HepG2 (cell line): ENCODE data around the gene ALOX5AP. TPM values are rescaled to one million over a fixed set of nuclear protein-coding genes. Genes with fewer than 3 reads are reported as not detected.

Experiments
- ATAC-seq: fragments of 200-7000 bp; cut with Tn5 transposase; 3 replicates; pipeline ENCODE4 v1.9.1; 2020; ENCODE audit warnings: mild to moderate bottlenecking, moderate library complexity
- BruUV-seq: library from RNA; stranded (reverse); fragments of 400-500 nt; replicated peaks from 2 replicates; lab custom pipeline; 2021; lab: Mats Ljungman, UMichigan
- CTCF ChIA-PET: fragments of 300-600 bp; formaldehyde crosslinking; extraction: SDS; loops from one replicate; lab custom pipeline; 2021; ENCODE audit warnings: low total read pairs, inconsistent platforms, low intra/inter-chr PET ratio; lab: Yijun Ruan, JAX
- POLR2A ChIA-PET: fragments of 350-600 bp; sonication (Branson Sonifier 250); formaldehyde crosslinking; loops from one replicate; lab custom pipeline; 2020; ENCODE audit warnings: antibody characterized with exemption, inconsistent platforms; lab: Yijun Ruan, JAX
- DNase-seq: peaks from one replicate; pipeline ENCODE4 v3.0.0-alpha.2; 2015; ENCODE audit warnings: low spot score
- FAIRE-seq: peaks from 3 replicates; lab custom pipeline; 2011; peaks lifted over from hg19 to GRCh38; lab: Jason Lieb, UNC
- H2AFZ ChIP-seq: one replicate; pipeline ENCODE4 v1.6.1; 2011; ENCODE audit warnings: low read length, inconsistent platforms
- H3K27ac ChIP-seq: fragments of 300-600 bp; 3 replicates; pipeline ENCODE4 v1.8.0; 2011; ENCODE audit warnings: mixed run types, mild to moderate bottlenecking, mixed read lengths, low read length, inconsistent platforms; ENCODE audit not compliant: insufficient read depth; ENCODE audit errors: extremely low read length
- H3K27me3 ChIP-seq, 2 experiments: fragments of 200-600 bp in 1 of 2; 2 replicates in 1 of 2; 3 replicates in 1 of 2; pipeline versions ENCODE4 v1.6.0 to v1.8.0; 2011; ENCODE audit warnings: low read length in 2 of 2, mild to moderate bottlenecking in 2 of 2, moderate library complexity in 2 of 2, inconsistent platforms in 1 of 2; ENCODE audit not compliant: insufficient read depth in 2 of 2, control insufficient read depth in 1 of 2
- H3K36me3 ChIP-seq, 2 experiments: fragments of 200-600 bp in 1 of 2; replicated peaks in 1 of 2; 2 replicates in 1 of 2; 3 replicates in 1 of 2; pipeline versions ENCODE4 v1.5.1 to v1.8.0; 2011; ENCODE audit warnings: low read length in 2 of 2, inconsistent platforms in 1 of 2; ENCODE audit not compliant: insufficient read depth in 2 of 2, control insufficient read depth in 1 of 2
- H3K4me1 ChIP-seq: 2 replicates; pipeline ENCODE4 v1.5.1; 2012; ENCODE audit warnings: low read length, inconsistent platforms; ENCODE audit not compliant: insufficient read depth
- H3K4me2 ChIP-seq: 2 replicates; pipeline ENCODE4 v1.6.0; 2011; ENCODE audit warnings: low read depth, low read length, inconsistent platforms
- H3K4me3 ChIP-seq, 3 experiments: fragments of 200-600 bp in 1 of 3; sonication (generic), shearing (Covaris generic) in 1 of 3; replicated peaks in 1 of 3; 2 replicates each; pipeline ENCODE4 v1.5.1; 2011 to 2016; ENCODE audit warnings: low read length in 3 of 3, inconsistent platforms in 2 of 3, low read depth in 2 of 3, mild to moderate bottlenecking in 2 of 3, control low read depth in 1 of 3, mixed read lengths in 1 of 3; ENCODE audit not compliant: insufficient read depth in 1 of 3
- H3K79me2 ChIP-seq: one replicate; pipeline ENCODE4 v1.6.1; 2011; ENCODE audit warnings: low read length, inconsistent platforms; ENCODE audit not compliant: insufficient read depth
- H3K9ac ChIP-seq: 2 replicates; pipeline ENCODE4 v1.6.0; 2011; ENCODE audit warnings: mild to moderate bottlenecking, low read depth, low read length, inconsistent platforms; ENCODE audit not compliant: insufficient read depth
- H3K9me3 ChIP-seq: 2 replicates; pipeline ENCODE4 v1.5.1; 2012; ENCODE audit warnings: mild to moderate bottlenecking, low read length
- H4K20me1 ChIP-seq: 2 replicates; pipeline ENCODE4 v1.6.0; 2011; ENCODE audit warnings: inconsistent platforms, mild to moderate bottlenecking, low read length, moderate library complexity; ENCODE audit not compliant: insufficient read depth
- ATF4 ChIP-seq, 2 experiments: fragments of 450-650 bp in 1 of 2; sonication (generic) in 1 of 2; formaldehyde crosslinking; IDR thresholded peaks; 2 replicates each; pipeline versions ENCODE4 v1.5.0 to v1.8.0; 2020 to 2022; ENCODE audit warnings: mild to moderate bottlenecking in 1 of 2, missing genetic modification reagents in 1 of 2
- BORCS8-MEF2B ChIP-seq: sonication (generic); formaldehyde crosslinking; IDR thresholded peaks from 2 replicates; pipeline ENCODE4 v1.8.0; 2022; ENCODE audit warnings: mild to moderate bottlenecking, missing genetic modification reagents
- CENPX ChIP-seq: sonication (generic); formaldehyde crosslinking; IDR thresholded peaks from 2 replicates; pipeline ENCODE4 v1.9.0; 2021; ENCODE audit warnings: mild to moderate bottlenecking, missing genetic modification reagents, moderate library complexity
- ETV6 ChIP-seq: sonication (generic); formaldehyde crosslinking; conservative IDR thresholded peaks from 2 replicates; pipeline ENCODE4 v1.4.0; 2020; ENCODE audit warnings: missing genetic modification reagents
- FOXJ3 ChIP-seq: sonication (generic); formaldehyde crosslinking; IDR thresholded peaks from 2 replicates; pipeline ENCODE4 v1.4.0; 2020; ENCODE audit warnings: missing genetic modification reagents, mild to moderate bottlenecking, borderline replicate concordance
- HBP1 ChIP-seq: IDR thresholded peaks from 2 replicates; pipeline ENCODE4 v1.6.1; 2016; ENCODE audit warnings: low read depth, control low read depth
- MTF1 ChIP-seq: sonication (generic); formaldehyde crosslinking; IDR thresholded peaks from 2 replicates; pipeline ENCODE4 v1.5.0; 2020; ENCODE audit warnings: missing genetic modification reagents
- RBM22 ChIP-seq: fragments of 200-400 bp; formaldehyde crosslinking; optimal IDR thresholded peaks from 2 replicates; pipeline ENCODE3; 2017; ENCODE audit warnings: mild to moderate bottlenecking, low read length, moderate library complexity
- SP1 ChIP-seq, 2 experiments: fragments of 450-650 bp in 1 of 2; sonication (generic) in 1 of 2; formaldehyde crosslinking in 1 of 2; IDR thresholded peaks; 2 replicates each; pipeline versions ENCODE4 v1.4.0 to v1.6.1; 2016 to 2020; ENCODE audit warnings: missing genetic modification reagents in 1 of 2
- SRF ChIP-seq: IDR thresholded peaks from 2 replicates; pipeline ENCODE4 v1.6.1; 2011; ENCODE audit warnings: mild to moderate bottlenecking, low read depth, low read length, moderate library complexity
- ZBTB10 ChIP-seq: sonication (generic); formaldehyde crosslinking; IDR thresholded peaks from 2 replicates; pipeline ENCODE4 v1.4.0; 2020; ENCODE audit warnings: missing genetic modification reagents, borderline replicate concordance
- ZNF263 ChIP-seq: sonication (generic); formaldehyde crosslinking; IDR thresholded peaks from 2 replicates; pipeline ENCODE4 v1.4.0; 2020; ENCODE audit warnings: missing genetic modification reagents
- ZNF614 ChIP-seq: IDR thresholded peaks from 2 replicates; pipeline ENCODE4 v1.6.1; 2018; ENCODE audit warnings: missing biosample characterization, missing genetic modification reagents, inconsistent platforms, borderline replicate concordance
- ZNF670 ChIP-seq: sonication (generic); formaldehyde crosslinking; IDR thresholded peaks from 2 replicates; pipeline ENCODE4 v1.8.0; 2022; ENCODE audit warnings: mild to moderate bottlenecking, missing genetic modification reagents, borderline replicate concordance
- ZNF776 ChIP-seq: sonication (generic); formaldehyde crosslinking; IDR thresholded peaks from 2 replicates; pipeline ENCODE4 v1.4.0; 2020; ENCODE audit warnings: mild to moderate bottlenecking, missing genetic modification reagents
- WGBS: methylation state at CpG from one replicate; pipeline ENCODE4 v1.1.6; 2017; ENCODE audit warnings: low lambda C conversion rate; 5-methylcytosine and 5-hydroxymethylcytosine counted together
- in situ Hi-C: cut with HindIII; loops from 2 replicates; pipeline ENCODE4 v1.10.0; 2017; ENCODE audit warnings: low pct_unique_long_range_greater_than_20kb; ENCODE audit not compliant: extremely low pct_ligation_motif_present
- intact Hi-C: fragments of 100-400 bp; cut with micrococcal nuclease; formaldehyde crosslinking; loops from one replicate; pipeline ENCODE4 v1.10.0; 2022; ENCODE audit not compliant: unreplicated experiment
- polyA plus RNA-seq, 8 experiments: library from polyadenylated mRNA; depleted of rRNA in 3 of 8; stranded (reverse) in 7 of 8; unstranded in 1 of 8; fragments of >200 nt; fragmentation: Illumina TruSeq in 4 of 8; extraction: Trizol in 4 of 8; gene quantifications; 2 replicates each; pipeline versions ENCODE4 v1.2.1 to v1.2.3, GENCODE V29; 2011 to 2016; ENCODE audit warnings: low read depth in 4 of 8, missing spikeins in 1 of 8, mixed read lengths in 1 of 8; ENCODE audit not compliant: insufficient read depth in 1 of 8
- total RNA-seq, 5 experiments: library from RNA; depleted of rRNA; stranded (reverse); fragments of >200 nt; fragmentation: Illumina TruSeq; extraction: Trizol; gene quantifications; 2 replicates each; pipeline ENCODE4 v1.2.3, GENCODE V29; 2016; ENCODE audit warnings: low read depth in 1 of 5

The ALOX5AP gene
- total and polyA plus RNA-seq, 2 of the 13 experiments (the other 11 are each of a cell fraction or from before 2014, with no cell fraction given) = 0.97 to 1.2 TPM

GRCh38 chr13:30787738-30788525 lies 52.6 kb downstream of the ALOX5AP start (continued):
- no peak for TF ChIP-seq FOXJ3 (CRISPR knock-in tag)
- TF ChIP-seq ZNF614 (CRISPR knock-in tag) = no peak

- H3K4me3 ChIP-seq = no peak overlapping the region
- no peak overlapping the region for H2AFZ ChIP-seq
- H3K36me3 ChIP-seq = no peaks in the 10 kb centered on the region
- DNase-seq (no peak), FAIRE-seq (no peak), ATAC-seq (no peak)
- no peak overlapping the region for H3K27ac ChIP-seq
- ChIA-PET POLR2A (no interaction called here), CTCF (no interaction called here)
- BruUV-seq = no TSS peak
- H3K27me3 ChIP-seq = peaks cover 0 to 4% of the 10 kb centered on the region in 2 experiments; a peak in 2 of 5 replicates
- no peak overlapping the region for H3K9ac ChIP-seq
- H4K20me1 ChIP-seq = no peaks in the 10 kb centered on the region
- H3K79me2 ChIP-seq = no peaks in the 10 kb centered on the region
- WGBS = 64% methylated on average over 3 of the region's 3 CpGs
- H3K9me3 ChIP-seq = no peaks in the 10 kb centered on the region
- peaks cover 15% of the 10 kb centered on the region for H3K4me1 ChIP-seq
- no peak overlapping the region for H3K4me2 ChIP-seq
- in situ Hi-C loops (no loop called here), intact Hi-C loops (no loop called here)
- TF ChIP-seq RBM22 (no peak), MTF1 (CRISPR knock-in tag) (no peak), SP1 (IDR thresholded peaks at IDR 0.05) (no peak), SP1 (CRISPR knock-in tag; IDR thresholded peaks at IDR 0.05) (no peak), HBP1 (CRISPR knock-in tag) (no peak), ZBTB10 (CRISPR knock-in tag) (no peak), ZNF263 (no peak), CENPX (no peak), ETV6 (CRISPR knock-in tag) (no peak), SRF (no peak), ZNF670 (CRISPR knock-in tag) (no peak), ATF4 (CRISPR knock-in tag; IDR thresholded peaks at IDR 0.05) (no peak), ZNF776 (CRISPR knock-in tag) (no peak), BORCS8-MEF2B (CRISPR knock-in tag) (no peak)
These were observed 54.0 kb downstream of the ALOX5AP start for GRCh38 chr13:30789166-30789862.
